GM19193 (cell line): ENCODE measurements around the gene PLA2G4E.

ENCODE experiments used
- POLR2A ChIP-seq: IDR thresholded peaks from 4 replicates; pipeline ENCODE4 v1.6.1; 2011; ENCODE audit not compliant: insufficient read depth, insufficient read length; ENCODE audit errors: extremely low read depth

PLA2G4E gene

GRCh38 chr15:42058791-42059190, 37.9 kb upstream of the PLA2G4E start:
- TF ChIP-seq POLR2A = no peak

GRCh38 chr15:42057799-42058646, 37.2 kb upstream of the PLA2G4E start:
- no peak for TF ChIP-seq POLR2A

DNA sequence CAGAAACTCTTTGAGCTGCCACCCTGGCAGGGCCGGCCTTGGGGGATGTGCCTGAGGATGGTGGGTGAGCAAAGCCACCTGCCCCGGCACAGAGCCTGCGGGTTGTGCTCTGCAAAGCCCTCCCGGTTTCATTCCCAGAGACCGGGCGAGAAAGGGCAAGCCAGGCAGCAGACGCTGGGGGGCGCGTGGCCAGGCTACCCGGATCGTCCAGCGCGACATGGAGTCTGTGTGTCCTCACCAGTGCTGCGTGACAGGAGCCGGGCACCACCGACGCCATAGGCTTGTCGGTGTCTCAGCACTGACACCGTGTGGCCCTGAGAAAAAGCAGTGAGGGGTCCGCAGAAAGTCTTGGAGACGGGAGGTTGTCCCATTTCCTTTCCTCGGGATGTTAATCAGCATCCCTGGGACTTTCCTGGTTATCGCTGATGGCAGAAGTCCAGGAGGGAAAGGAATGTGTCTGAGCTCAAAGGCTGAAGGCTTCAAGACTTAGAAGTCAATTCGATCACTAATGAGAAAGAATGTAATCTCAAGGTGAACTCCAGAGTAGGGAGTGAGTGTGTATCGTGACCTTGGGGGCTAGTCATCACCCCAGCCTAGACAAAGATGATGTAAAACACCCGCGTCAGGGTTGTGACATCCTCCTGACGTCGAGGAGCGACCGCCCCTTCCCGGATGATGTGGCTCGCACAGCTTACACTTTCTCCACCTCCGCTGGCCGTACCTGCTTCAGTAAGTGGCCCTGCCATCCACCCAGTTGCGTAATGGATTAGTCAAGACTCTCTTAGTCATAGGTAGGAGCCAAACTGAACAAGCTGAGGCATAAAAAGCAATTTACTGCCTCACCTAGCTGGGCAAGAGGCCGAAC, 36.3 kb upstream of the PLA2G4E start:
- TF ChIP-seq POLR2A = no peak

- no peak for TF ChIP-seq POLR2A
Measured at GRCh38 chr15:42053914-42054313, 33.1 kb upstream of the PLA2G4E start.

GRCh38 chr15:42053010-42053409, 32.2 kb upstream of the PLA2G4E start:
- no peak for TF ChIP-seq POLR2A

GRCh38 chr15:42050484-42051255, 29.8 kb upstream of the PLA2G4E start:
- no peak for TF ChIP-seq POLR2A

- no peak for TF ChIP-seq POLR2A
Measured at GRCh38 chr15:42048821-42049200, 28.0 kb upstream of the PLA2G4E start.

- TF ChIP-seq POLR2A = no peak
Measured at GRCh38 chr15:42048080-42048820, 27.4 kb upstream of the PLA2G4E start.

DNA sequence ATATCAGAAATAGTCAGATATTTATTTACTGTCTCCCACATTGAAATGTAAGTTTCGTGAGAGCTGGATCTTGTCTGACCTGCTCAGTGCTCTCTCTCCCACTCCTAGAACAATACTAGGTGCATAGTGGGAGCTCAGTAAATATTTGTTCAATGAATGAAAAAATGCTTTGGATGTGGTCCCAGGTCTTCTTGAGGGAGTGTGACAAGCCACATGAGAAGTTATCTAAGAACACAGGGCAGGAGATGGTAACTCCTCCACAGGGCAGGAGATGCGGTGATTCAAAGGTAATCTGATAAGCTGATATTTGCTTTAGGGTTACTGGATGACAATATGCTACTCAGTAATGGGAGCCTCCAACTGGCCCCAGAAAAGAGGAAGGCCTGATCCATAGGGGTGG, 25.8 kb upstream of the PLA2G4E start:
- TF ChIP-seq POLR2A = no peak

- no peak for TF ChIP-seq POLR2A
Measured at GRCh38 chr15:42045211-42045615, 24.4 kb upstream of the PLA2G4E start.

- TF ChIP-seq POLR2A = no peak
Measured at GRCh38 chr15:42042602-42043400, 22.0 kb upstream of the PLA2G4E start.

DNA sequence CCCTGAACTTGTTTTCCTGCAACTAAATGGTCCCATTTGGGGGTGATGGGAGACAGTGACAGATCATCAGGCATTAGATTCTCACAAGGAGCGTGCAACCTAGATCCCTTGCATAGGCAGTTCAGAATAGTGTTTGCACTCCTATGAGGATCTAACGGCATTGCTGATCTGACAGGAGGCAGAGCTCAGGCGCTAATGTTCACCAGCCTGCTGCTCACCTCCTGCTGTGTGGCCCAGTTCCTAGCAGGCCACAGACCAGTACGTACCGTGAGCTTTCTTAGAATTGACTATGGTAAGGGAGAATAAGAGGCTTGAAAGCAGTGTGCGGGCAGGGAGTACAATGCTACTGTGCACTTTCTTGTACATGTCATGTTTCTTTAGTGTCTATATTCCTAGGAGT, 17.6 kb upstream of the PLA2G4E start:
- no peak for TF ChIP-seq POLR2A

DNA sequence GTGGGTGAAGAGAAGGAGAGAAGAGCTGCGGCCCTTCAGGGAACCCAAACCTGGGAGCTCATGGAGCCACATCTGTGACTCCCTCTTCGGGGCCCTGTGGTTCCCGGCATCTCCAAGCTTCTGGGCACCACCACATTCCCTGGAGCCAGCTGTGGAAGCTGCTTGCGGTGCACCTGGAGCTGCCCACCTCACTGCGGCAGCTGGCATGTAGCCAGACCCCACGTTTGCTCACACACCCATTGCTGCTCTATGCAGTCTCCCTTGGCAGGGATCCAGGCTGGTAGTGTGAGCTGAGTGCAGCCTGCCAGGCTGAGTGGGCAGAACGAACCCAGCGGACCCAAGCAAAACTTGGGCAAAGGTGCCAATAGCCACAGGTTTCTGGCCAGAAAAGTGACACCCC, 16.8 kb upstream of the PLA2G4E start:
- TF ChIP-seq POLR2A = no peak

DNA sequence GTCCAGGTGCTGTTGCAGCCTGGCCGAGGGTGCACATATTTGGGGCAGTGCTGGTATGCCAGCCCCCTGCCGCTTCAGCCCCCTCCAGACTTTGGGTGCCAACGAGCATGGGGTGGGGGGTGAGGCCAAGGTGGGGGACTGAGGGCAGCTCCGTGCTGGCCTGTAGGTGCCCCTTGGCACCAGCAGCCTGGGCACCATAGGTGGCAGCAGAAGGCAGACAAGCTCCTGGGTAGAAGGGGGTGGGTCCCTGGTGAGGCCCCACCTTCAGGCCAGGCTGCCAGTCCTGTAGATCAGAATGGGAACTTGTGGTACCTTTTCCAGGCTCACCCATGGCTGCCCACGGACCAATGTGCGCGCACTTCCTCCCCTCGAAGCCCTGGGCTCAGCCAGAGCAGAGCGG, 16.1 kb upstream of the PLA2G4E start:
- no peak for TF ChIP-seq POLR2A
